ENCODE data around the gene WDR81. TPM values are rescaled to one million over a fixed set of nuclear protein-coding genes. Genes with fewer than 3 reads are reported as not detected.
A peak's percentile ranks its signal among the peaks of the same experiment; 100 is the strongest.
"Not testable (repeated sequence)": the region's sequence is repeated elsewhere in the genome, so short reads cannot be mapped to it uniquely, and the experiment has no call there.

Gene WDR81
- total and polyA plus RNA-seq, 12 donors, result 4.9 to 88.8 (median 41.1) TPM

DNA sequence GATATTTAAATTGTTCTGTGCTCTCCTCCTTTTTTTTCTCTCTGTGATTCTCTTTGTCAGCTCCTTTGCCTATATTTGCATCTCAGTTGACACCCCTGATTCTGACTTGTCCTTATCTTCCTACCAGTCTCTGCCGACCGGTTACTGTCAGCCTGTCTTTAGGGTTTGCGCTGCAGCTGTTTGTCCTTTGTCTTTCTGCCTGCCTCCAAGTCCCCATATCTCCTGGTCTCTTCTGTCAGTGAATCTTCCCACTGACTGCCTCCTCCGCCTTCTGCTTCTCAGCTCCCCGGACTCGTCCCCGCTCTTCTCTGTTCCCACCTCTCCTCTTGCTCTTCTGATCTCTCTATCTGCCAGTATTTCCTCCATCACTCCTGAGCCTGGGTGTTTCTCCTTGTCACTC is 19.5 kb upstream of the WDR81 start:
- 88 to 91% (median 89%) methylated on average over 7 of the region's 7 CpGs for WGBS, 4 donors
- TF ChIP-seq POLR2A (IDR thresholded peaks at IDR 0.05) (no peak), CTCF (IDR thresholded peaks at IDR 0.05) (no peak)
- intact Hi-C loops (cut with DNase I), result loop anchor here in 1 of 2 donors (10.0 kb wide), 1 partner anchor 50 kb away; no protein-coding TSS in a partner anchor

GRCh38 chr17:1707107-1707506 is 17.4 kb upstream of the WDR81 start:
- H3K27me3 ChIP-seq, result no peaks in the 10 kb centered on the region
- peak overlapping the region in 1 of 5 donors; percentile 8 for H3K27ac ChIP-seq
- no peaks in the 10 kb centered on the region for H3K9me3 ChIP-seq (replicated peaks in 1 of 3)
- intact Hi-C loops (cut with DNase I), result loop anchor here in 1 of 2 donors (10.0 kb wide), 1 partner anchor 52 kb away; no protein-coding TSS in a partner anchor
- TF ChIP-seq CTCF (IDR thresholded peaks at IDR 0.05) (no peak), POLR2A (IDR thresholded peaks at IDR 0.05) (no peak)
- no peak for DNase-seq
- peaks cover 12 to 21% of the 10 kb centered on the region in 2 donors for H3K4me1 ChIP-seq (replicated peaks in 1 of 2)
- WGBS, 4 donors, result 87 to 93% (median 91%) methylated on average over 5 of the region's 5 CpGs
- H3K36me3 ChIP-seq (replicated peaks in 1 of 2), result peaks cover 0 to 7% of the 10 kb centered on the region in 2 donors
- H3K4me3 ChIP-seq, result no peak overlapping the region

More for the DNA sequence above, 19.5 kb upstream of the WDR81 start:
- Histone ChIP-seq H3K4me1 (replicated peaks in 1 of 2) (peaks cover 5% of the 10 kb centered on the region in 2 donors), H3K27me3 (no peaks in the 10 kb centered on the region), H3K9me3 (replicated peaks in 1 of 3) (no peaks in the 10 kb centered on the region), H3K4me3 (no peak overlapping the region), H3K27ac (no peak overlapping the region), H3K36me3 (replicated peaks in 1 of 2) (no peaks in the 10 kb centered on the region)
- DNase-seq, result no peak

GRCh38 chr17:1708791-1709346 is 15.6 kb upstream of the WDR81 start:
- peak overlapping the region in 1 of 5 donors; percentile 13 for H3K27ac ChIP-seq
- WGBS, 4 donors, result 88 to 94% (median 89%) methylated on average over 10 of the region's 10 CpGs
- H3K36me3 ChIP-seq (replicated peaks in 1 of 2), result peaks cover 0 to 24% of the 10 kb centered on the region in 2 donors
- H3K27me3 ChIP-seq; H3K9me3 ChIP-seq (replicated peaks in 1 of 3); H3K4me3 ChIP-seq: not testable (repeated sequence)
- H3K4me1 ChIP-seq (replicated peaks in 1 of 2), result peaks cover 22 to 38% of the 10 kb centered on the region in 2 donors
- intact Hi-C loops (cut with DNase I), result loop anchor here in 1 of 2 donors (10.0 kb wide), 1 partner anchor 54 kb away; no protein-coding TSS in a partner anchor
- peak in 1 of 7 donors; percentile 58 for DNase-seq

DNA sequence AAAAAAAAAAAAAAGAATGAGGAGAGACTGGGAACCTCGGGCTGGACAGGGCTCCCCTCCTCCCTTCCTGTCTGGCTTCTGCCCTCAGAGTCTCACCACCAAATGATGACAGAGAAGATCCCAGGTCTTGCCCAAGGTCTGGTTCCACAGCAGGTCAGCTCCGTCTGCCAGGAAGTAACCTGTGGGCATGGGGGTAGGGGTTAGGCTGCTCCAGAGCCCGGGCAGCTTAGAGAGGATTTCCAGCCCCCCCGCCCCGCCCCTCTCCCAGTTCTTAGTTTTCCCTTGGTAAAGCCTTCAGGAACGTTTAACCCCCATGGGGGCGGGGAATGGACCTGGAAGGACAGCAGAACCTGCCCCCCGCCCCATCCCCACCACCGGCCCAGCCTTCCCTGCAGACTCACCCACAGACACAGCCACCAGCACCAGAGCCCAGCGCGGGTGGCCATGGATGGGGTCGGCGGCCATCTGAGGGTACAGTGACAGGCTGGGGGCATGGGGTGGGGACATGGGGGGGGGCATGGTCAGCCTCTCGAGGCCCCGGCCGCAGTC is 15.0 kb upstream of the WDR81 start:
- WGBS, 4 donors, result 4 to 14% (median 8%) methylated on average over 3 to 16 of the region's 16 CpGs
- H3K36me3 ChIP-seq (replicated peaks in 1 of 2), result peaks cover 0 to 27% of the 10 kb centered on the region in 2 donors
- H3K27me3 ChIP-seq, result no peaks in the 10 kb centered on the region
- peak overlapping the region in 3 of 4 donors; percentile 56 to 96 (median 85) for H3K4me3 ChIP-seq
- peak overlapping the region in 4 of 5 donors; percentile 64 to 100 (median 80) for H3K27ac ChIP-seq
- intact Hi-C loops (cut with DNase I), result loop anchor here in 1 of 2 donors (10.0 kb wide), 1 partner anchor 55 kb away; no protein-coding TSS in a partner anchor
- DNase-seq, result peak; percentile 45 to 82 (median 75)
- no peaks in the 10 kb centered on the region for H3K9me3 ChIP-seq (replicated peaks in 1 of 3)
- TF ChIP-seq POLR2A (IDR thresholded peaks at IDR 0.05), result no peak
- TF ChIP-seq CTCF (IDR thresholded peaks at IDR 0.05), result no peak
- H3K4me1 ChIP-seq (replicated peaks in 1 of 2), result peaks cover 28 to 43% of the 10 kb centered on the region in 2 donors

Measured in adrenal gland (tissue), 12 donors.